ENCODE data around the gene MREG.

MREG gene

DNA sequence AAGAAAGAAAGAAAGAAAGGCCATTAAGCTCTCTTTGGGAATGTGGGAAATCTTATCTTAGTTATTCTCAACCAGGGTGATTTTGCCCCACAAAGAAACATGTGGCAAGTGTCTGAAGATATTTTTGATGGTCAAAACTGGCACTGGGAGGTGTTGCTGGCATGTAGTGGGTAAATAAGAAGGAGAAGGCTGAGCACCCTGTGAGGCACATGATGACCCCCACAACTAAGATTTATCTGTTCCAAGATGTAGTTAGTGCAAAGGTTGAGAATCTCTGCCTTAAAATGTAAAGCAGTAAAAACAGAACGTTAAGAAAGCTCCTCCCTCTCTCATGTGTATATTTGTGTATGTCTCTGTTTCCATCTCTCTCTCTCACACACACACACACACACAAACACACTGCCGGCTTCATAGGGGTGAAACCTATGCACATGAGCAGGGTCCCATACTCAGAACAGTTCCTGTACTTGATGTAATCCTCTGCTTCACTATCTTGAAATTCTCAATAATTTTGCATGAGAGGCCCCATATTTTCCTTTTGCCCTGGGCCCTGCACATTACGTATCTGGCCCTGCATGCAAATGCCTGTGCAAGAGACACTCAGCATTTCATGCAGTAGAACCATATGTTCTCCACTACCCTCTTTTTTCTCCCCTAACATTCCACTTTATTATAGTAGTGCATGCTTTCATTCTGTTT lies 94.3 kb downstream of the MREG start:
- DNase-seq (ENCODE audit: low read depth) = no peak

DNA sequence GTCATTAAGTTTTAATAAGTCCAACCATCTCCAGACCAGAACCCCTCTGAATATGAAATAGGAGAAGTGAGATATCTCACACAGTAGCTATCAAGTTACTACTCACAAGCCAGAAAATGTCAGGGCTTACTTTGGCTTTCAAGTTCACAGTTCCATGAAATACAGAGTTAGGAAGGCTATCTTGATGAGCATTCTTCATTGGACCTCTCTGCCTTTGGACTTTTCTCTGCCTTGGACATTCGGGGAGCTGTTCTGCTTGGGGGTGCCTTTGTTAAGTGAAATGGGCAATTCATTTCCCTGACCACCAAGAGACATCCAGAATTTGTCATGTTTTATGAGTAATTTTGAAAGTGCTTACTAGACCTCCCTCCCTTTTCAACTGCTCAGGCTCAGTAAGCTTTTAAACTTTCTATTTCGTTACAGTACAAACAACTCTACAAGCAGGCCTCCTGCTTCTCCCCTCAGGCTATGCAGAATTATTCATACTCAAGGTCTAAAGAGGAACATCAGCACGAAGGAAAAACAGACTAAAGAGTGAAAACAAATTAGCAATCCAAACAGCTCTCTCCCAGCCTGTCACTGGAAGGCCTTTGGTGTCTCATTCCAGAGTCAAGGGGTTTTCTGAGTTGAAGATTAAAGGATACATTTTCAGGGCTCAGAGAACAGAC lies 95.3 kb downstream of the MREG start:
- peak; percentile 47 for DNase-seq (ENCODE audit: low read depth)

GRCh38 chr2:215915441-215915840 lies 97.9 kb downstream of the MREG start:
- DNase-seq (ENCODE audit: low read depth) = no peak

- DNase-seq (ENCODE audit: low read depth) = no peak
These were observed 98.6 kb downstream of the MREG start for GRCh38 chr2:215914777-215915165.

DNA sequence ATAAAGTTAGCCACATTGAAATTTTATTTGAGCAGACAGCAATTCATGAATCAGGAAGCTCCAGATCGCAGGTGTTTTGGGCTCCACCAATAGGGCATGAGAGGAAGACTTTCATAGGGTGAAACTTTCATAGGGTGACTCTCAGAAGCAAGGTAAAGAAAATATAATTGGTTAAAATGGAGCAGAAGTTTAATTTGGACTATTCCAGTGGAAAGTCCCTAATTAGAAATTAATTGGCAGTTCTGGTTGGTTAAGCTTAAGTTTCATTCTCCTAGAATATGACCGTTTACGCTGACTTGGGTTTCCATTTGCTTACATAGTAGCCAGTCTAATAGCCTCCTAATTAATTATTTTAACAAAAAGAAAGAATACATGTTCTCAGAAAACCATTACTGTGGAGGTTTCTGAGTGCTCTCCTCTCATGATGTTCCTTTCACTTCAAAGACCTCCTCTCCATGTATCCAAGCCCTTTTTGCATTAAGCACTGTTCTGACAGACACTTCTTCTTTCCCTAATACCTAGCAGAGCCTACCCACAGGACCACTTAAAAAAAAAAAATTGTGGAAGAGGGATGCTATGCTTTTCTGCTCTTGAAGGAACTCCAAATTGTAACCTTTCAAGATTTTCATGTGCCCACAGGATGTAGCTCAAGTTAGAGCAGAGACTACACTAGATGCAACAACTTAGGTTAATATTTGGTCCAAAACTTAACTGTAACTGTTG lies 99.1 kb downstream of the MREG start:
- DNase-seq (ENCODE audit: low read depth) = no peak

DNA sequence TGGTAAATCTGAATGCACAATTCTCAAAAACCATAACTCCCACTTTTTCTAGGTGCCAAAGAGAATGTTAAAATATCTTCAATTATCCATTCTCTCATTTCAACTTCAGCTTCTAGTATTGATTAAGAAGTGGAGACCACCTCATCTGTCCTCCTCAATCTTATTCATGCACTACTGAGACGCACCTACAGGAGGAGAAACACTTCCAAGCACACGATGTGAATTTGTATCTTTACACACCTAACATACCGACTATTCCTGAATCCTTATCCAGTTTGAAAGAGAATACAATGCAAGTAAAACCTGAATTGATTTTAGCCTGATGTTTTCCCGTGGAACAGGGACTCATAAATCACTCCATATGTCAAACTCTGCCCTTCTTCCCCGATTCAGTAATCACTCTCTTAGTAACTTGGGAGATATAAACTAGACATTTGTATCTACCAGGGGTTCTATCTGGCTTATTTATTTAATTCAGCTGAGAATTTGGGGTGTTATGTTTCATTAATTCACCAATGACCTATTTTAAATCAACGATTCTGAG lies 101.0 kb downstream of the MREG start:
- no peak for DNase-seq (ENCODE audit: low read depth)

- no peak for DNase-seq (ENCODE audit: low read depth)
These were observed 101.9 kb downstream of the MREG start for GRCh38 chr2:215911301-215912085.

DNA sequence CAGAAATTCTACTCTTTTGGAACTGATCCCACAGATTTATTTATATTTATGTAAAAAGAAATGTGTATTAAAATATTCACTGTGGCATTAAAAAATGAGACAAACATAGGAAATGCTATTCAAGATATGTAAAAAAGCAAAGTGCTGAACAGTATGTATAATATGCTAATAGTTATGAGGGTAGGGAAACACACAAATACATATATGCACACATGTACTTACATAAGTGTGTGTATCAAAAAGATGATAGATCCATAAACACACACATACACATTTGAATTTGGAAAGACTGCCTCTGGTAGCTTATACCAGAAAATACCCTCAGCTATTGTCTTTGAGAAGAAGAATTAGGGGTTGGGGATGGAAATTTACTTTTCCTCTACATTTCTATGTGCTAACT lies 103.2 kb downstream of the MREG start:
- DNase-seq (ENCODE audit: low read depth) = no peak

- no peak for DNase-seq (ENCODE audit: low read depth)
These were observed 106.2 kb downstream of the MREG start for GRCh38 chr2:215907147-215907546.

DNA sequence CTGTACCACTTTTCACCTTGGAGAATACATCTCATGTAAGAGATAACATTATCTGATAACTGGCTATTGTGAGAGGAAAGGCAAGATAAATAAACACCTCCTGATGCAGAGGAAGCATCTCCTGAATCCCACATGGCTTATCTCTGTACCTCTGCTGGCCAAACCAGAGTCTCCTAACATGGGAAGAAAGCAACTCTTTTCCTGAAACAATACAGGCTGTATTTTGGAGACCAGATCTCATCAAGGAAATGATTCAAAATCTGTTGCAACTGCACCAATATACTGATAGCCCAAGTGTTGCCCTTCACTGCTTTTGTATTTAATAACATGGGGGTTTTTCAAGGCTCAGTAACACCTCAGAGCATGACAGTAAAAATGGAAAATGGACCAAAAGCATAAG lies 106.9 kb downstream of the MREG start:
- DNase-seq (ENCODE audit: low read depth) = no peak

GRCh38 chr2:215905691-215906090 lies 107.7 kb downstream of the MREG start:
- DNase-seq (ENCODE audit: low read depth) = no peak

DNA sequence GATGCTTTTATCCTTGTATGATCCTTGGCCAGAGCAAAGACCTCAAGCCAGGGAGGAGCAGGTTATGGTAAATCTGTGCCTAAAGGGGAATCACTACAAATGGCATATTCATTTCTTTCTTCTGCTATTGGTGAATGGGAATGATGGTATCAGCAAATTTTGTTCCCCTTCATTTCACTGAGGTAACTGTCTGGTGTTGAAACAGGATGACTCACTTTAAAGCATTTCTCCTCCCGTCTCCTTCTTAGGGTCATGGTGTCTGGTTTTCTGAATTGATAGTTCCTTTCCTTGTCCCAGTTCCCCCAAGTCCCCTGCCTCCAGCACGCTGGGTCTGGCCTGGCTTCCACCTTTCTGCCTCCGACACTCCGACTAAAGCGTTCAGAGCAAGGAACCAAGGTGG lies 109.2 kb downstream of the MREG start:
- DNase-seq (ENCODE audit: low read depth) = peak; percentile 48

DNA sequence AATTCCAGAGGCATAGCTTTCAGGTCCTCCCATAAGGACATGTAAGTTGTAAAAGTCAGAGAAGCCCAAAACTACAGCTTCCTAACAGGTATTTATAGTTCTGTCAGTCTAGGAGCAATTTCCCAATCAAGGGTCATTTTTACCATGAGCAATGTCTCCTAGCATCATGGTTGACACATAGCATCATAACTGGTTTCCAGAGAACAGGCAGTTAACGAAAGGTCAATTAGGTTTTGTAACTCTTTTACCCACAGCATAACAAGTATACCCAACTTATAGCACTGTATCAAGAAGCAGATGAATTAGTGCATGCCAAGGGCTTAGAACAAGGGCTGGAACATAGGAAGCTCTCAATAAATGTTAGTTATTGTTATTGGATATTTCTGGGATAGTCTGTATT lies 110.1 kb downstream of the MREG start:
- DNase-seq (ENCODE audit: low read depth) = no peak

DNA sequence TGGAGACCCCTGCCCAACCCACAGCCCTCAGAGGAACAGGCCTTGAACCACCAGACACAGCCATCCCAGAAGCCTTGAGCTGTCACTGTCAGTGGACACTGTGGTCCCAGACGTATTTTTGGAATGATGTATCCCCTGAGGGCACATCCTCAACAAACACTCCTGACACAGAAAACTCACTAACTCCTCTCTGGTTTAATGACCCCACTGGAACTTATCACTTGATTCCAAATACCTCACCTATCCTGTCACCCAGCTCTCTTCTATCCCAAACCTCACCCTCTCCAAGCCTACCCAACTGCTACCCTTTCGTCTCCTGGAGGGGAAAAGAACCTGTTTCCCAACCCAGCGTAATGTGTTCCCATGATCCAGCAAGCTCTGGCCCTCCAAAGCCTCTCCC lies 111.6 kb downstream of the MREG start:
- DNase-seq (ENCODE audit: low read depth) = no peak

DNA sequence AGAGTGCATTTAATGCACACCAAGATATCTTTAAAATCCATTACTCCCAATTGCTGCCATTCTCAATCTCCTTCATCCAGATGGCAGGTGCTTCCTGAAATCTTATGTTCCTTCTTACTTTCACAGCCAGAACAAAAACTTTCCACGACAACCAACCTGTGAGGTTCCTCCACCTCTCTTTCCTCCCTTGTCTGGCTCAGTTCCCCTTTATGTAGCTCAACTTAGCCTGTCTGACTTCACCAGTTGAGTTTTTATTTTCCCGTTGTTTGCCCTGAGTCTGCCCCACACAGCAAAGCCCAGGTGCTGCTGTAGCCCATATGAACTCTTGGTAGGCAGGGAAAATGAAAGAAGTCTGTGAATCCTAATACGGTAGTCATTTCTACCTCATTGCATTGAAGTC lies 112.5 kb downstream of the MREG start:
- no peak for DNase-seq (ENCODE audit: low read depth)

- peak; percentile 84 for DNase-seq (ENCODE audit: low read depth)
These were observed 113.1 kb downstream of the MREG start for GRCh38 chr2:215900203-215900611.

GRCh38 chr2:215899141-215900074 lies 113.9 kb downstream of the MREG start:
- DNase-seq (ENCODE audit: low read depth) = peak; percentile 85

GRCh38 chr2:215898363-215898762 lies 115.0 kb downstream of the MREG start:
- DNase-seq (ENCODE audit: low read depth) = no peak

- no peak for DNase-seq (ENCODE audit: low read depth)
These were observed 116.4 kb downstream of the MREG start for GRCh38 chr2:215896921-215897320.

DNA sequence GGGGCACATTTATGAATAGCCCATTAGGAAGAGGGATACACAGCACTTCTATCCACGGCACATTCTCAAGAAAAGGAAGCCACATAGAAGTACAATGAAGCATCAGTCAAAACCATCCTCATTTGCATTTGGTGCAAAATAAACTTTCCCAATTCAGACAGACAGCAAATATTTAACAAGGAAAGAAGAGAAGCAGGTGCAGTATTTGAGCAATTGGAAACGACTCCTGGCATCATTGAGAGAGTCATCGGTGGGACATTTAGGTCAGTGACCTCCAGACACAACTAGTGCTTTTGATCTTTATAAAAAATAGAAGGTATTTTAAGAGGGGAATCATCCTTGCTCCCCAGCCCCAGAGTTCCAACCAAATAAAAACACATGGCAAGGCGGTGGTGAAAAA lies 118.0 kb downstream of the MREG start:
- DNase-seq (ENCODE audit: low read depth) = no peak
